SK-N-MC (cell line): ENCODE results near the gene CD40.

Experiments
- EZH2 ChIP-seq: fragments of 200-600 bp; sonication (generic); IDR thresholded peaks from one replicate; pipeline ENCODE4 v1.6.1; 2017; ENCODE audit warnings: antibody characterized with exemption
- POLR2AphosphoS5 ChIP-seq: IDR thresholded peaks from 2 replicates; pipeline ENCODE4 v1.6.1; 2012; ENCODE audit warnings: mild to moderate bottlenecking, low read depth, low read length, borderline replicate concordance

GRCh38 chr20:46122516-46123481 is 4.7 kb downstream of the CD40 start:
- TF ChIP-seq EZH2 (no peak), POLR2AphosphoS5 (no peak)
